K562 treated with DMSO at 1 percent for 4 hours (cell line): ENCODE measurements around the gene SHTN1. TPM values are rescaled to one million over a fixed set of nuclear protein-coding genes. Genes with fewer than 3 reads are reported as not detected.

Source experiments
- total RNA-seq: library from RNA; unstranded; fragments of 300-600 nt; gene quantifications from 2 replicates; pipeline ENCODE4 v1.2.3, GENCODE V29; 2022; ENCODE audit not compliant: insufficient read depth

Gene SHTN1, protein sequence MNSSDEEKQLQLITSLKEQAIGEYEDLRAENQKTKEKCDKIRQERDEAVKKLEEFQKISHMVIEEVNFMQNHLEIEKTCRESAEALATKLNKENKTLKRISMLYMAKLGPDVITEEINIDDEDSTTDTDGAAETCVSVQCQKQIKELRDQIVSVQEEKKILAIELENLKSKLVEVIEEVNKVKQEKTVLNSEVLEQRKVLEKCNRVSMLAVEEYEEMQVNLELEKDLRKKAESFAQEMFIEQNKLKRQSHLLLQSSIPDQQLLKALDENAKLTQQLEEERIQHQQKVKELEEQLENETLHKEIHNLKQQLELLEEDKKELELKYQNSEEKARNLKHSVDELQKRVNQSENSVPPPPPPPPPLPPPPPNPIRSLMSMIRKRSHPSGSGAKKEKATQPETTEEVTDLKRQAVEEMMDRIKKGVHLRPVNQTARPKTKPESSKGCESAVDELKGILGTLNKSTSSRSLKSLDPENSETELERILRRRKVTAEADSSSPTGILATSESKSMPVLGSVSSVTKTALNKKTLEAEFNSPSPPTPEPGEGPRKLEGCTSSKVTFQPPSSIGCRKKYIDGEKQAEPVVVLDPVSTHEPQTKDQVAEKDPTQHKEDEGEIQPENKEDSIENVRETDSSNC
- 7.4 and 7.6 TPM in 2 replicates for total RNA-seq

DNA sequence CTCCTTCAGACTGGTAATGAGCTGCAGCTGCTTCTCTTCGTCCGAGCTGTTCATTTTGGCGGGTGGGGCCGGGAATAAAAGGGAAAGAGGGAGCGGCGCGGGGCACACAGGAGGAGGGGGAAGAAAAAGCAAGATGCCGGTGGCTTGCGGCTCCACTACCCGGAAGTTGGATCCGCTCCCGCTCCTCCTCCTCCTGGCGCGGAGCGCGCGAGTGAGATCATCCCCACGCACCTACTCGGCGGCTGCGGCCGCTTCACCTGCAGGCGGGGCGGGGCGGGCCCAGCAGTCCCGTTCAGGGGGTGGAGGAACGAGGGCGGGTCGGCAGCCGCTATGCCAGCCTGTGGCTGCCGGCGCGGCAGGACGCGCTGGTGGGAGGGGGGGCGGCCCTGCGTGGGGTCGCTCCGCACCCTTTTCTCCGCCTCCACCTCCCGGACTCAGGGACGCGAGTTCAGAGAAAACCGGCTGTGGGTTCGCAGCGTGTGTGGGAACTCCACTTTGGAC is at the start of gene SHTN1:
Gene SHTN1, minus strand, starts transcription at position 162 of the 501 bp plus-strand sequence. Its CDS starts 108 bp downstream, at position 54.

DNA sequence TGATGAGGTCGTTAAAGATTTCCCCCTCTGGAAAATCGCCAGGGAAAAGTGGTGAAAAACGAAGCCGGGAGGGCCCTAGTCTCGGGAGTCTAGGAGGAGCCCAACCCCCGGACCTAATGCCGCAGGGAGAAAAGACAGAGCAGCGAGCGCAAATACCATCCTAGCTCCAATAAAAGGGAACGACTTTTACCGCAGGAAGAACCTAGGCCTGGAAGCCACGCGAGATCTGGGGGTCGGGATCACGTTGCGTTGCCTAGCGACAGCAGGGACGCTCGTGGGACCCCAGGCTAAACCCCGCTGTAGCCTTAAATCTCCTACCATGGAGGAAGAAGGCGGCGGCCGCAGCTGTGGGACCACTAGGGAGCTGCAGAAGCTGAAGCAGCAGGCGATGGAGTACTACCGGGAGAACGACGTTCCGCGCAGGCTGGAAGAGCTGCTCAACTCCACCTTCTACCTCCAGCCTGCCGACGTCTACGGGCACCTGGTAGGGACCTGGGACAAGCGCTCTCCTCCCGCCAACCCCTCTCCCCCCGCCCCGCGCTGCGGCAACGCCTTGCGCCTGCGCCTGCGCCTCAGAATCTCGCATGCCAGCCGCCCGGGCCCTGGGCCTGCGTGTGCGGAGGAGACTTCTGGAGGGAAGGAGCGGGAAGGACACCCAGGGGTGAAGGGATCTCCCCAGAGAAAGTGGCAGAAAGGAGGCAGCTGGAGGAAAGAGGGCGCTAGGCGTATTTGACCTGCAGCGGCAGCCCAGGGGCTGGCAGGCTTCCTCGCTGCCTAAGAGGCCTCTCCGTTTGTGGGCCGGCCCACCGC is 155.5 kb downstream of the SHTN1 start, which contains the start of gene ENO4:
Gene ENO4, plus strand, starts transcription at position 252 of the 810 bp plus-strand sequence. Its CDS starts 68 bp downstream, at position 320.

Other genes with a start within 250 kb of the SHTN1 start
- gene ENO4, start 155.7 kb downstream of the SHTN1 start, total RNA-seq = not detected in 2 replicates
- not detected in 2 replicates for gene VAX1, start 133.1 kb upstream of the SHTN1 start, total RNA-seq
- gene KCNK18, start 192.3 kb upstream of the SHTN1 start, total RNA-seq = not detected in 2 replicates
- gene SLC18A2, start 235.9 kb upstream of the SHTN1 start, total RNA-seq = 1.3 and 2.1 TPM in 2 replicates